Common myeloid progenitor, CD34-positive (primary cell): ENCODE measurements around the gene RGS3.
A peak's percentile ranks its signal among the peaks of the same experiment; 100 is the strongest.
"Not testable (repeated sequence)": the region's sequence is repeated elsewhere in the genome, so short reads cannot be mapped to it uniquely, and the experiment has no call there.

ENCODE experiments used
- CTCF ChIA-PET: fragments of 350-600 bp; sonication (Branson Sonifier 250); formaldehyde crosslinking; loops from one replicate; lab custom pipeline; 2021; ENCODE audit warnings: antibody characterized with exemption; lab: Charles Lee
- POLR2A ChIA-PET: fragments of 350-600 bp; sonication (Branson Sonifier 250); formaldehyde crosslinking; loops from one replicate; lab custom pipeline; 2021; ENCODE audit warnings: antibody characterized with exemption; lab: Charles Lee
- DNase-seq, 3 donors: peaks; one replicate each; pipeline versions ENCODE4 v3.0.0 to v3.0.0-alpha.2; 2013
- H3K27ac ChIP-seq, 2 experiments: 1 replicate in 1 of 2; 2 replicates in 1 of 2; pipeline ENCODE4 v1.7.0; 2013; ENCODE audit warnings: inconsistent platforms in 2 of 2, low read length in 2 of 2, mild to moderate bottlenecking in 2 of 2, low read depth in 1 of 2, moderate library complexity in 1 of 2; ENCODE audit not compliant: severe bottlenecking in 2 of 2, insufficient read depth in 1 of 2, poor library complexity in 1 of 2
- H3K27me3 ChIP-seq, 5 experiments: replicated peaks in 2 of 5; 1 replicate in 3 of 5; 2 replicates in 2 of 5; pipeline versions ENCODE4 v1.6.1 to v1.7.0; 2013; ENCODE audit warnings: low read length in 4 of 5, mild to moderate bottlenecking in 2 of 5, moderate library complexity in 2 of 5, inconsistent platforms in 1 of 5; ENCODE audit not compliant: insufficient read depth in 5 of 5, control insufficient read depth in 4 of 5
- H3K36me3 ChIP-seq, 4 experiments: 1 replicate in 2 of 4; 2 replicates in 2 of 4; pipeline versions ENCODE4 v1.6.1 to v1.7.0; 2013; ENCODE audit warnings: low read length in 3 of 4, control low read depth in 1 of 4, mild to moderate bottlenecking in 1 of 4; ENCODE audit not compliant: control insufficient read depth in 4 of 4, insufficient read depth in 4 of 4
- H3K4me1 ChIP-seq, 4 experiments: 1 replicate in 3 of 4; 2 replicates in 1 of 4; pipeline versions ENCODE4 v1.6.1 to v1.7.1; 2013; ENCODE audit warnings: low read length in 3 of 4, mild to moderate bottlenecking in 3 of 4, control low read depth in 1 of 4, inconsistent platforms in 1 of 4, moderate library complexity in 1 of 4; ENCODE audit not compliant: control insufficient read depth in 4 of 4, insufficient read depth in 4 of 4; ENCODE audit errors: control extremely low read depth in 1 of 4
- H3K4me3 ChIP-seq, 7 experiments: 1 replicate in 4 of 7; 2 replicates in 3 of 7; pipeline versions ENCODE4 v1.5.1 to v1.7.0; 2013; ENCODE audit warnings: mild to moderate bottlenecking in 7 of 7, low read length in 6 of 7, moderate library complexity in 6 of 7, inconsistent platforms in 2 of 7, low read depth in 2 of 7, control low read depth in 1 of 7; ENCODE audit not compliant: insufficient read depth in 4 of 7, control insufficient read depth in 1 of 7; ENCODE audit errors: extremely low read depth in 1 of 7
- H3K9me3 ChIP-seq, 5 experiments: 1 replicate in 4 of 5; 2 replicates in 1 of 5; pipeline versions ENCODE4 v1.6.1 to v1.7.1; 2013; ENCODE audit warnings: low read length in 4 of 5, mild to moderate bottlenecking in 2 of 5, inconsistent platforms in 1 of 5, low read depth in 1 of 5, moderate library complexity in 1 of 5; ENCODE audit not compliant: control insufficient read depth in 4 of 5, insufficient read depth in 2 of 5; ENCODE audit errors: control extremely low read depth in 1 of 5
- WGBS: methylation state at CpG from one replicate; pipeline ENCODE4 v1.1.5; 2013; ENCODE audit not compliant: insufficient coverage; 5-methylcytosine and 5-hydroxymethylcytosine counted together

Gene RGS3

GRCh38 chr9:113545068-113545467, 81.5 kb downstream of the RGS3 start:
- DNase-seq, result no peak
- Histone ChIP-seq H3K4me3 (no peak overlapping the region), H3K4me1 (peaks cover 0 to 25% (median 23%) of the 10 kb centered on the region in 4 experiments), H3K9me3 (no peaks in the 10 kb centered on the region), H3K36me3 (peaks cover 6 to 37% (median 13%) of the 10 kb centered on the region in 4 experiments), H3K27ac (no peak overlapping the region), H3K27me3 (no peaks in the 10 kb centered on the region)
- ChIA-PET POLR2A (no interaction called here), CTCF (interaction anchor here (0.7 to 1.7 kb wide), 6 partner anchors 9 to 110 kb away, joined by 3 to 5 read pairs (median 4); no protein-coding TSS in a partner anchor)
- WGBS, result 100% methylated on average over 2 of the region's 2 CpGs

GRCh38 chr9:113546566-113546965, 83.0 kb downstream of the RGS3 start:
- Histone ChIP-seq H3K9me3 (no peaks in the 10 kb centered on the region), H3K27me3 (no peaks in the 10 kb centered on the region), H3K4me3 (no peak overlapping the region), H3K27ac (no peak overlapping the region), H3K4me1 (peaks cover 0 to 25% (median 23%) of the 10 kb centered on the region in 4 experiments), H3K36me3 (peaks cover 0 to 26% (median 6%) of the 10 kb centered on the region in 4 experiments)
- ChIA-PET POLR2A (no interaction called here), CTCF (interaction anchor here (0.8 to 1.3 kb wide), 2 partner anchors 20 to 35 kb away, joined by 3 to 4 read pairs; no protein-coding TSS in a partner anchor)
- no peak for DNase-seq
- WGBS, result 96% methylated on average over 5 of the region's 5 CpGs

GRCh38 chr9:113547501-113547900, 84.0 kb downstream of the RGS3 start:
- Histone ChIP-seq H3K27me3 (no peaks in the 10 kb centered on the region), H3K36me3 (peaks cover 0 to 16% (median 4%) of the 10 kb centered on the region in 4 experiments), H3K27ac (peak overlapping the region in 1 of 2 experiments; percentile 67), H3K4me3 (no peak overlapping the region), H3K9me3 (no peaks in the 10 kb centered on the region), H3K4me1 (peaks cover 0 to 25% (median 23%) of the 10 kb centered on the region in 4 experiments)
- ChIA-PET CTCF (interaction anchor here (1.0 to 2.2 kb wide), 3 partner anchors 12 to 41 kb away, joined by 3 to 6 read pairs (median 4); no protein-coding TSS in a partner anchor), POLR2A (no interaction called here)
- DNase-seq, result no peak
- no CpG with 5 or more reads among the region's 5 CpGs for WGBS

- POLR2A ChIA-PET, result interaction anchor here (0.8 kb wide), 1 partner anchor 25 kb away, joined by 3 read pairs; no protein-coding TSS in a partner anchor
- Histone ChIP-seq H3K9me3 (no peaks in the 10 kb centered on the region), H3K36me3 (peaks cover 0 to 10% (median 2%) of the 10 kb centered on the region in 4 experiments), H3K27ac (peak overlapping the region in 1 of 2 experiments; percentile 67), H3K4me3 (peak overlapping the region in 2 of 7 experiments; percentile 16 to 39), H3K4me1 (peaks cover 0 to 25% (median 23%) of the 10 kb centered on the region in 4 experiments), H3K27me3 (no peaks in the 10 kb centered on the region)
- DNase-seq, result peak; percentile 11 to 55 (median 33)
- 12% methylated on average over 9 of the region's 11 CpGs for WGBS
- CTCF ChIA-PET, result interaction anchor here (1.0 to 2.2 kb wide), 5 partner anchors 11 to 102 kb away, joined by 3 to 6 read pairs (median 4); no protein-coding TSS in a partner anchor
Measured at GRCh38 chr9:113548221-113549041, 84.9 kb downstream of the RGS3 start.

GRCh38 chr9:113549892-113550291, 86.4 kb downstream of the RGS3 start:
- H3K9me3 ChIP-seq, POLR2A ChIA-PET, H3K4me3 ChIP-seq, DNase-seq, H3K27me3 ChIP-seq, H3K27ac ChIP-seq, H3K36me3 ChIP-seq: not testable (repeated sequence)
- peaks cover 0 to 25% (median 23%) of the 10 kb centered on the region in 4 experiments for H3K4me1 ChIP-seq
- CTCF ChIA-PET, result interaction anchor here (1.4 kb wide), 1 partner anchor 9 kb away, joined by 3 read pairs; no protein-coding TSS in a partner anchor
- WGBS, result 92% methylated on average over 5 of the region's 8 CpGs

- WGBS, result 100% methylated on average over 1 of the region's 3 CpGs
- H3K27ac ChIP-seq, result no peak overlapping the region
- CTCF ChIA-PET, result interaction anchor here (1.1 kb wide), 1 partner anchor 16 kb away, joined by 3 read pairs; no protein-coding TSS in a partner anchor
Measured at GRCh38 chr9:113556877-113557593, 93.5 kb downstream of the RGS3 start.

More at GRCh38 chr9:113556877-113557593, 93.5 kb downstream of the RGS3 start:
- POLR2A ChIA-PET, result no interaction called here
- Histone ChIP-seq H3K36me3 (no peaks in the 10 kb centered on the region), H3K4me3 (no peak overlapping the region), H3K27me3 (no peaks in the 10 kb centered on the region), H3K4me1 (peaks cover 0 to 6% (median 0%) of the 10 kb centered on the region in 4 experiments), H3K9me3 (no peaks in the 10 kb centered on the region)
- no peak for DNase-seq
